IMR-90 (cell line): Measurements from ENCODE around the gene IGF2. TPM values are rescaled to one million over a fixed set of nuclear protein-coding genes. Genes with fewer than 3 reads are reported as not detected.

Experiments used
- ATAC-seq: fragments of 200-7000 bp; cut with Tn5 transposase; 2 replicates; pipeline ENCODE4 v1.9.1; 2020; ENCODE audit warnings: low read depth, mild to moderate bottlenecking, moderate library complexity
- BruUV-seq: library from RNA; stranded (reverse); fragments of 400-500 nt; replicated peaks from 2 replicates; lab custom pipeline; 2021; lab: Mats Ljungman, UMichigan
- CTCF ChIA-PET: fragments of 300-600 bp; formaldehyde crosslinking; extraction: SDS; loops from one replicate; lab custom pipeline; 2021; ENCODE audit warnings: antibody characterized with exemption; lab: Yijun Ruan, JAX
- POLR2A ChIA-PET: fragments of 300-600 bp; sonication (Branson Sonifier 250); formaldehyde crosslinking; loops from one replicate; lab custom pipeline; 2022; ENCODE audit warnings: antibody characterized with exemption; ENCODE audit not compliant: unreplicated experiment; lab: Charles Lee
- DNase-seq: peaks from one replicate; pipeline ENCODE4 v3.0.0; 2013
- H2AFZ ChIP-seq: replicated peaks from 2 replicates; pipeline ENCODE3; 2013; ENCODE audit warnings: low read length, mild to moderate bottlenecking; ENCODE audit not compliant: poor library complexity
- H2AK5ac ChIP-seq: 2 replicates; pipeline ENCODE4 v1.6.1; 2013; ENCODE audit warnings: low read depth, low read length, inconsistent platforms
- H2AK9ac ChIP-seq: replicated peaks from 2 replicates; pipeline ENCODE3; 2013; ENCODE audit warnings: mild to moderate bottlenecking, low read depth, low read length, moderate library complexity; ENCODE audit not compliant: poor library complexity
- H2BK120ac ChIP-seq: 2 replicates; pipeline ENCODE4 v1.6.1; 2013; ENCODE audit warnings: low read depth, low read length, inconsistent platforms
- H2BK15ac ChIP-seq: 3 replicates; pipeline ENCODE4 v1.6.1; 2013; ENCODE audit warnings: low read depth, low read length, inconsistent platforms
- H2BK20ac ChIP-seq: 2 replicates; pipeline ENCODE4 v1.6.1; 2013; ENCODE audit warnings: low read depth, mild to moderate bottlenecking, inconsistent platforms, low read length, moderate library complexity
- H2BK5ac ChIP-seq: 2 replicates; pipeline ENCODE4 v1.6.1; 2013; ENCODE audit warnings: mild to moderate bottlenecking, low read depth, low read length, inconsistent platforms; ENCODE audit not compliant: poor library complexity, severe bottlenecking
- H3K14ac ChIP-seq: replicated peaks from 2 replicates; pipeline ENCODE4 v1.6.1; 2013; ENCODE audit warnings: low read depth, low read length, inconsistent platforms
- H3K18ac ChIP-seq: 2 replicates; pipeline ENCODE4 v1.6.1; 2013; ENCODE audit warnings: low read depth, low read length, control low read depth
- H3K23ac ChIP-seq: 2 replicates; pipeline ENCODE4 v1.6.1; 2013; ENCODE audit warnings: low read depth, low read length, inconsistent platforms
- H3K27ac ChIP-seq: 2 replicates; pipeline ENCODE4 v1.5.1; 2013; ENCODE audit warnings: mild to moderate bottlenecking, control low read depth, low read length; ENCODE audit not compliant: insufficient read depth
- H3K27me3 ChIP-seq: 2 replicates; pipeline ENCODE4 v1.6.1; 2013; ENCODE audit warnings: low read length; ENCODE audit not compliant: control insufficient read depth, insufficient read depth
- H3K36me3 ChIP-seq: 2 replicates; pipeline ENCODE4 v1.6.1; 2013; ENCODE audit warnings: low read length, mixed read lengths; ENCODE audit not compliant: control insufficient read depth, insufficient read depth
- H3K4ac ChIP-seq: 2 replicates; pipeline ENCODE4 v1.6.1; 2013; ENCODE audit warnings: low read depth, low read length, inconsistent platforms
- H3K4me1 ChIP-seq: 2 replicates; pipeline ENCODE4 v1.6.1; 2013; ENCODE audit warnings: low read length, mixed read lengths; ENCODE audit not compliant: control insufficient read depth, insufficient read depth
- H3K4me2 ChIP-seq: 2 replicates; pipeline ENCODE4 v1.6.1; 2013; ENCODE audit warnings: low read depth, mild to moderate bottlenecking, control low read depth, low read length, moderate library complexity
- H3K4me3 ChIP-seq: 2 replicates; pipeline ENCODE4 v1.5.1; 2013; ENCODE audit warnings: low read depth, mild to moderate bottlenecking, control low read depth, low read length, moderate library complexity; ENCODE audit not compliant: insufficient read depth
- H3K56ac ChIP-seq: 2 replicates; pipeline ENCODE4 v1.6.1; 2013; ENCODE audit warnings: low read length, inconsistent platforms; ENCODE audit not compliant: insufficient read depth; ENCODE audit errors: extremely low read depth
- H3K79me1 ChIP-seq, 2 experiments: 2 replicates each; pipeline ENCODE4 v1.6.1; 2013; ENCODE audit warnings: low read length in 2 of 2, inconsistent platforms in 1 of 2, low read depth in 1 of 2
- H3K9ac ChIP-seq: 2 replicates; pipeline ENCODE4 v1.6.1; 2013; ENCODE audit warnings: low read depth, low read length, control low read depth
- H3K9me1 ChIP-seq: 2 replicates; pipeline ENCODE4 v1.6.1; 2013; ENCODE audit warnings: low read length, inconsistent platforms; ENCODE audit not compliant: insufficient read depth
- H3K9me3 ChIP-seq: 2 replicates; pipeline ENCODE4 v1.6.1; 2013; ENCODE audit warnings: low read length; ENCODE audit not compliant: control insufficient read depth, insufficient read depth
- H4K20me1 ChIP-seq: 2 replicates; pipeline ENCODE4 v1.6.1; 2013; ENCODE audit warnings: low read length, inconsistent platforms; ENCODE audit not compliant: insufficient read depth
- H4K5ac ChIP-seq: 2 replicates; pipeline ENCODE4 v1.6.1; 2013; ENCODE audit warnings: mild to moderate bottlenecking, low read depth, low read length, control low read depth
- H4K8ac ChIP-seq, 2 experiments: 2 replicates each; pipeline ENCODE4 v1.6.1; 2013; ENCODE audit warnings: low read depth in 2 of 2, low read length in 2 of 2, control low read depth in 1 of 2, inconsistent platforms in 1 of 2
- H4K91ac ChIP-seq: 2 replicates; pipeline ENCODE4 v1.6.1; 2013; ENCODE audit warnings: low read depth, low read length, inconsistent platforms; ENCODE audit not compliant: insufficient read depth
- BHLHE40 ChIP-seq: fragments of 150-350 bp; IDR thresholded peaks from 2 replicates; pipeline ENCODE4 v1.6.1; 2016; ENCODE audit warnings: mild to moderate bottlenecking, low read depth, low read length
- CEBPB ChIP-seq: IDR thresholded peaks from 2 replicates; pipeline ENCODE4 v1.6.1; 2012; ENCODE audit warnings: low read depth, low read length, improper control_type of control experiment
- CHD1 ChIP-seq: IDR thresholded peaks from 2 replicates; pipeline ENCODE4 v1.6.1; 2012; ENCODE audit warnings: low read depth, low read length, improper control_type of control experiment
- FOS ChIP-seq: fragments of 150-350 bp; IDR thresholded peaks from 2 replicates; pipeline ENCODE4 v1.6.1; 2016; ENCODE audit warnings: low read depth, low read length
- MAFK ChIP-seq: IDR thresholded peaks from 2 replicates; pipeline ENCODE4 v1.6.1; 2012; ENCODE audit warnings: low read depth, low read length, improper control_type of control experiment
- MAZ ChIP-seq: IDR thresholded peaks from 2 replicates; pipeline ENCODE4 v1.6.1; 2012; ENCODE audit warnings: low read depth, mild to moderate bottlenecking, low read length, improper control_type of control experiment, moderate library complexity, borderline replicate concordance
- MXI1 ChIP-seq: IDR thresholded peaks from 2 replicates; pipeline ENCODE4 v1.6.1; 2012; ENCODE audit warnings: low read depth, mild to moderate bottlenecking, low read length, moderate library complexity, borderline replicate concordance
- NFE2L2 ChIP-seq: fragments of 150-350 bp; IDR thresholded peaks from 2 replicates; pipeline ENCODE4 v1.6.1; 2016; ENCODE audit warnings: low read depth, mild to moderate bottlenecking, low read length
- POLR2A ChIP-seq: IDR thresholded peaks from 2 replicates; pipeline ENCODE4 v1.6.1; 2012; ENCODE audit warnings: mild to moderate bottlenecking, low read depth, low read length
- RAD21 ChIP-seq: IDR thresholded peaks from 2 replicates; pipeline ENCODE4 v1.6.1; 2012; ENCODE audit warnings: low read length, improper control_type of control experiment
- RCOR1 ChIP-seq: IDR thresholded peaks from 2 replicates; pipeline ENCODE4 v1.6.1; 2012; ENCODE audit warnings: mild to moderate bottlenecking, low read length, improper control_type of control experiment; ENCODE audit not compliant: insufficient replicate concordance
- RFX5 ChIP-seq: IDR thresholded peaks from 2 replicates; pipeline ENCODE4 v1.8.0; 2012; ENCODE audit warnings: low read depth, mild to moderate bottlenecking, low read length, moderate library complexity
- SMC3 ChIP-seq: fragments of 150-350 bp; IDR thresholded peaks from 2 replicates; pipeline ENCODE4 v1.6.1; 2016; ENCODE audit warnings: low read depth, mild to moderate bottlenecking, antibody characterized with exemption, low read length, moderate library complexity
- WGBS, 2 experiments: methylation state at CpG; one replicate each; pipeline versions ENCODE4 v1.1.5 to v1.1.7; 2013; ENCODE audit warnings: missing lambda C conversion rate in 2 of 2; ENCODE audit not compliant: insufficient read length in 1 of 2; ENCODE audit errors: extremely low coverage in 2 of 2; 5-methylcytosine and 5-hydroxymethylcytosine counted together
- dilution Hi-C: fragments of 300-500 bp; cut with HindIII; formaldehyde crosslinking; loops from one replicate; pipeline ENCODE4 v1.14.3; 2018; ENCODE audit warnings: low sequenced_read_pairs; ENCODE audit not compliant: unreplicated experiment
- in situ Hi-C: fragments of 300-500 bp; cut with MboI; formaldehyde crosslinking; loops from 3 replicates; pipeline ENCODE4 v1.14.3; 2019; ENCODE audit warnings: low sequenced_read_pairs, inconsistent platforms, mixed read lengths
- intact Hi-C: fragments of 100-400 bp; cut with micrococcal nuclease; formaldehyde crosslinking; loops from 2 replicates; pipeline ENCODE4 v1.10.0; 2022
- polyA plus RNA-seq, 3 experiments: library from polyadenylated mRNA; depleted of rRNA; stranded (reverse); fragments of >200 nt; gene quantifications; 2 replicates each; pipeline ENCODE4 v1.2.3, GENCODE V29; 2012; ENCODE audit warnings: low replicate concordance in 1 of 3
- total RNA-seq: library from RNA; depleted of rRNA; stranded (reverse); fragments of >200 nt; gene quantifications from 2 replicates; pipeline ENCODE4 v1.2.3, GENCODE V29; 2012
- TF ChIP-seq, protein P1 (sequence below): fragments of 150-350 bp; IDR thresholded peaks from 2 replicates; pipeline ENCODE4 v1.6.1; 2016; ENCODE audit warnings: low read depth, mild to moderate bottlenecking, low read length, moderate library complexity, borderline replicate concordance
- TF ChIP-seq, protein P2 (sequence below): fragments of 150-350 bp; IDR thresholded peaks from 2 replicates; pipeline ENCODE4 v1.6.1; 2017; ENCODE audit warnings: mild to moderate bottlenecking, antibody characterized with exemption, low read length, low read depth
- TF ChIP-seq, protein P3 (sequence below): conservative IDR thresholded peaks from 2 replicates; pipeline ENCODE4 v1.5.1; 2012; ENCODE audit warnings: mild to moderate bottlenecking, low read depth, low read length, improper control_type of control experiment

Gene IGF2
- total and polyA plus RNA-seq, 2 of the 4 experiments (the other 2 are of a cell fraction), result 2.3 to 21.8 TPM

DNA sequence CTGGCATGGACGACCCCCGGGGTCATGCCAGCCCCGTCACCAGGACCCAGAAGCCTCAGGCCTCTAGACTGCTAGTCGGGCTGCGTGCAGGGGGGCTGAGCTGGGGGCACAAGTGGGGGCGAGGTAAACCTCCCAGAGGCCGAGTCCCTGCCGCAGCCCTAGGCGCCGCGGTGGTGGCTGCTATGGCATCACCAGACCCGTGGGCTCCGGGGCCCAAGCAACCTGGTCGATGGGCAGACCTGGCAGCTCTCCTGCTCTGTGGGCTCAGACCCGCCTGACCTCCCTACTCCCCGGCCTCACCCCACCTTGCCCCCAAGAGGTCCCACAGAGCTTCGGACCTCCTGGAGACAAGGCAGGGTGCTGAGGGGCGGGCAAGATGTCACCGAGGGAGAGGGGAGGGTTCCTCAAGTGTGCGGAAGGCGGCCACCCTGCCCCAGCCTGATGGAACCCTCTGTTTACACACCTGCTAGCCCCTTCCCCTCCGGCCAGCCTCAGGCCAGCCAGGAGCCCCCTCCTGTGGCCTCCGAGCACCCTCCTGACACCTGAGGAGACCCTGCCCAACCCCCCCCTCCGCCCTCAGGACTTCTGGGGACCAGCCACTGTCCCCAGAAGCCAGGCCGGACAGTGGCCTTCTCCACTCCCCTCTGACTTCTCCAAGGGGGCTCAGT is 9.4 kb downstream of the IGF2 start:
- no peak overlapping the region for H3K14ac ChIP-seq
- H3K4me1 ChIP-seq, result no peaks in the 10 kb centered on the region
- TF ChIP-seq FOS, result no peak
- TF ChIP-seq, protein P1, sequence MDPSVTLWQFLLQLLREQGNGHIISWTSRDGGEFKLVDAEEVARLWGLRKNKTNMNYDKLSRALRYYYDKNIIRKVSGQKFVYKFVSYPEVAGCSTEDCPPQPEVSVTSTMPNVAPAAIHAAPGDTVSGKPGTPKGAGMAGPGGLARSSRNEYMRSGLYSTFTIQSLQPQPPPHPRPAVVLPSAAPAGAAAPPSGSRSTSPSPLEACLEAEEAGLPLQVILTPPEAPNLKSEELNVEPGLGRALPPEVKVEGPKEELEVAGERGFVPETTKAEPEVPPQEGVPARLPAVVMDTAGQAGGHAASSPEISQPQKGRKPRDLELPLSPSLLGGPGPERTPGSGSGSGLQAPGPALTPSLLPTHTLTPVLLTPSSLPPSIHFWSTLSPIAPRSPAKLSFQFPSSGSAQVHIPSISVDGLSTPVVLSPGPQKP, result no peak
- TF ChIP-seq MAZ, result no peak
- no peak for TF ChIP-seq CEBPB
- TF ChIP-seq MXI1, result no peak
- TF ChIP-seq MAFK, result no peak
- TF ChIP-seq BHLHE40, result no peak
- no peak for TF ChIP-seq POLR2A
- TF ChIP-seq CHD1, result no peak
- TF ChIP-seq NFE2L2, result no peak
- no peak for TF ChIP-seq RCOR1
- TF ChIP-seq, protein P2, sequence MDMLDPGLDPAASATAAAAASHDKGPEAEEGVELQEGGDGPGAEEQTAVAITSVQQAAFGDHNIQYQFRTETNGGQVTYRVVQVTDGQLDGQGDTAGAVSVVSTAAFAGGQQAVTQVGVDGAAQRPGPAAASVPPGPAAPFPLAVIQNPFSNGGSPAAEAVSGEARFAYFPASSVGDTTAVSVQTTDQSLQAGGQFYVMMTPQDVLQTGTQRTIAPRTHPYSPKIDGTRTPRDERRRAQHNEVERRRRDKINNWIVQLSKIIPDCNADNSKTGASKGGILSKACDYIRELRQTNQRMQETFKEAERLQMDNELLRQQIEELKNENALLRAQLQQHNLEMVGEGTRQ, result no peak
- TF ChIP-seq, protein P3, sequence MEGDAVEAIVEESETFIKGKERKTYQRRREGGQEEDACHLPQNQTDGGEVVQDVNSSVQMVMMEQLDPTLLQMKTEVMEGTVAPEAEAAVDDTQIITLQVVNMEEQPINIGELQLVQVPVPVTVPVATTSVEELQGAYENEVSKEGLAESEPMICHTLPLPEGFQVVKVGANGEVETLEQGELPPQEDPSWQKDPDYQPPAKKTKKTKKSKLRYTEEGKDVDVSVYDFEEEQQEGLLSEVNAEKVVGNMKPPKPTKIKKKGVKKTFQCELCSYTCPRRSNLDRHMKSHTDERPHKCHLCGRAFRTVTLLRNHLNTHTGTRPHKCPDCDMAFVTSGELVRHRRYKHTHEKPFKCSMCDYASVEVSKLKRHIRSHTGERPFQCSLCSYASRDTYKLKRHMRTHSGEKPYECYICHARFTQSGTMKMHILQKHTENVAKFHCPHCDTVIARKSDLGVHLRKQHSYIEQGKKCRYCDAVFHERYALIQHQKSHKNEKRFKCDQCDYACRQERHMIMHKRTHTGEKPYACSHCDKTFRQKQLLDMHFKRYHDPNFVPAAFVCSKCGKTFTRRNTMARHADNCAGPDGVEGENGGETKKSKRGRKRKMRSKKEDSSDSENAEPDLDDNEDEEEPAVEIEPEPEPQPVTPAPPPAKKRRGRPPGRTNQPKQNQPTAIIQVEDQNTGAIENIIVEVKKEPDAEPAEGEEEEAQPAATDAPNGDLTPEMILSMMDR, result no peak
- TF ChIP-seq RFX5, result no peak
- no peak for TF ChIP-seq RAD21
- TF ChIP-seq SMC3, result no peak
- H3K79me1 ChIP-seq, result peaks cover 0 to 6% of the 10 kb centered on the region in 2 experiments; a peak in 2 of 4 replicates
- no peak overlapping the region for H3K4ac ChIP-seq
- no peak overlapping the region for H2AK5ac ChIP-seq
- intact Hi-C loops, result no loop called here
- H4K8ac ChIP-seq, result no peak overlapping the region
- in situ Hi-C loops, result no loop called here
- H3K9me1 ChIP-seq, result peaks cover 7% of the 10 kb centered on the region
- H3K9ac ChIP-seq, result no peak overlapping the region
- H2BK120ac ChIP-seq, result no peak overlapping the region
- H3K4me2 ChIP-seq, result no peak overlapping the region
- H2AFZ ChIP-seq, result no peak overlapping the region
- H3K4me3 ChIP-seq, result no peak overlapping the region
- H2AK9ac ChIP-seq, result no peak overlapping the region
- H3K36me3 ChIP-seq, result peaks cover 2% of the 10 kb centered on the region; the same call in 1 of the 2 replicates
- H4K91ac ChIP-seq, result no peak overlapping the region
- no peak overlapping the region for H3K18ac ChIP-seq
- H2BK5ac ChIP-seq, result no peak overlapping the region
- H2BK15ac ChIP-seq, result no peak overlapping the region
- dilution Hi-C loops, result no loop called here
- ChIA-PET POLR2A (no interaction called here), CTCF (no interaction called here)
- peaks cover 13% of the 10 kb centered on the region; the same call in 1 of the 2 replicates for H4K20me1 ChIP-seq
- no peak overlapping the region for H3K23ac ChIP-seq
- no peak overlapping the region for H3K27ac ChIP-seq
- H3K27me3 ChIP-seq, result peaks cover 13% of the 10 kb centered on the region; the same call in 1 of the 2 replicates
- 74% methylated on average over 3 of the region's 25 CpGs; no CpG with 5 or more reads in 1 of the 2 experiments for WGBS, 2 experiments
- no peak overlapping the region for H2BK20ac ChIP-seq
- DNase-seq, result no peak
- no TSS peak for BruUV-seq
- no peak overlapping the region for H3K56ac ChIP-seq
- no peak overlapping the region for H4K5ac ChIP-seq
- ATAC-seq, result no peak
- H3K9me3 ChIP-seq, result no peaks in the 10 kb centered on the region
